Measurements from ENCODE around the gene PTPRK.

GRCh38 chr6:128071212-128071611 is 449.2 kb downstream of the PTPRK start:
- no peak for TF ChIP-seq CTCF (IDR thresholded peaks at IDR 0.05 in 4 of 5, conservative IDR thresholded peaks at IDR 0.05 in 1 of 5)
- TF ChIP-seq POLR2A (IDR thresholded peaks at IDR 0.05): no peak
